GM18519 (cell line): Measurements from ENCODE around the gene ADGRG3.

ENCODE experiments used
- ATAC-seq: cut with Tn5 transposase; IDR thresholded peaks from one replicate; pipeline ENCODE4 v1.9.1; 2021; ENCODE audit warnings: mild to moderate bottlenecking, moderate library complexity; ENCODE audit not compliant: unreplicated experiment, low FRiP score

Gene ADGRG3

DNA sequence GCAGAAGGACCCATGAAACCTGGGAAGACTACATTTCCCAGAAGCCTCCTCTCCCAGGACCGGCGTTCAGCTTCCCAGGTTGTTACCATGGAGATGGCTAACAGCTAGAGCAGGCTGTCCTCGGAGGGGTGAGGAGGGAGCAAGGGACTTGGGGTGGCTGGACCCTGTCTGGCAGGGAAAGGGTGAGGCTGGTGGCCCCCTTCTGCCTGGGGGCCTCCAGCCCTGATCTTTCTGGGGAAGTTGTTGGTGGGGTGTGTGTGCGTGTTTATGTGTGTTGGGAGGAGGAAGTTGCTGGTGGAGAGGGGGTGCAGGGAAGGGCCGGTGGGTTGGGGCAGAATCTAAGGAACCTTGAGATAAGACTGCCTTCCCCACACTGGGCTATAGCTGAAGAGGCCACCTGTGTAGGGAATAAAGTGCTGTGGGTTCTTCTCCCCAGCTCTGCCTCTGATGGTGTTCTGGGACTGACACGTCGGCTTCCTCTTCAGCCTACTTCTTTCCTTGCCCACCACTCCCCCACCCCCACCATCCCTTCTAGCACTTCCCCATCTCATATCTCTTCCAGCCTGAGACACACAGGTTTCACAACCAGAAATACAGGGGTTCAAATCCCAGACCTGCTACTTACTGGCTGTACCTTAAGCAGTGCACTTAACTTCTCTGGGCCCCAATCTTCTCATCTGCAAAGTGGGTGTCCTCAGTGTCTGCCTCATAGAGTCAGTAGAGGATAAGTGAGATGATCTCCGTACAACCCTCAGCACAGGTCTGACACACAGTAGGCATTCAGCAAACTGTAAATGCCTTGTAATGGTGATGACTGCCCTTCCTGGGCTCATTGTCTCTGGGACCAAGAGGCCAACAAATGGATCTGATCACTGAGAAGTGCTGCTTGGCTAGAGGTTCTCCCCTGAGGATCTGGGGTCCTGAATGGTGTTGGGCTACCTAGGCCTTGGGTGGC is 26.9 kb downstream of the ADGRG3 start, which contains the start of gene DRC7:
Gene DRC7, plus strand, starts transcription at position 82 of the 955 bp plus-strand sequence. CDS start 3,144 bp downstream, outside the sequence.
- ATAC-seq, result no peak

DNA sequence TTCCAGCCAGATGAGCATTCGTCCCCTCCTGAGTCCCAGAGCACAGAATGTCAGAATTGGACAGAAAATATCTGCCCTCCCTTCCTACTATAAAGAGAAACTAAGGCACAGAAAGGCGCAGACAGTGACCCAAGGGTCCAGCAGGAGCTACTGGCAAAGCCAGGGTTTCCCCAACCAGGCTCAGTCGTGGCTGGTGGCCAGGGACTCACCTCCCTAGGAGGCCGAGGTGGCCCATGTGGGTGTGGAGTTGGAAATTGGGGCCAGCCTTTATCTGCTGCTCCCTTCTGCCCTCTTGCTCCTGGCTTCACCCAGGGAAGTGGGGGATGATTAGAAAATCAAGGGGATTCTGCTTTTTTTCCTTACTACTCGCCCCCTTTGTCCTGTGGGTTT is 27.6 kb downstream of the ADGRG3 start:
- ATAC-seq, result no peak

DNA sequence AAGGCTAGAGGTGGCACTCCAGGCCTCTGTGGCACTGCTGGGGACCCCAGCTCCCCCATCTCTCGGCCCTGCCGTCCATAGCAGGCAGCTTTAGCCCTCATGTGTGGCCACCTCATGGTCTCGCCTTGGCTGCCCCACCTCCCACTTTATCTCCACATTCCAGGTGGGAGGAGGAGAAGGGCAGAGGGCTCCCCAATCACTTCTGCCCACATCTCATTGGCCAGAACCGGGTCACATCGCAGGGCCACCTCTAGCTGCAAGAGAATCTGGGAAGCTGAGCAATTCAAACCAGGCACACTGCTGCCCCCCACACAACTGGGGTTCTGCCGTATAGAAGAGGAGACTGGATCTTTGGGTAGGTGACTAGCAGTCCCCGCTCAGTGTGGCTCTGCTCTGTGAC is 28.1 kb downstream of the ADGRG3 start:
- no peak for ATAC-seq

DNA sequence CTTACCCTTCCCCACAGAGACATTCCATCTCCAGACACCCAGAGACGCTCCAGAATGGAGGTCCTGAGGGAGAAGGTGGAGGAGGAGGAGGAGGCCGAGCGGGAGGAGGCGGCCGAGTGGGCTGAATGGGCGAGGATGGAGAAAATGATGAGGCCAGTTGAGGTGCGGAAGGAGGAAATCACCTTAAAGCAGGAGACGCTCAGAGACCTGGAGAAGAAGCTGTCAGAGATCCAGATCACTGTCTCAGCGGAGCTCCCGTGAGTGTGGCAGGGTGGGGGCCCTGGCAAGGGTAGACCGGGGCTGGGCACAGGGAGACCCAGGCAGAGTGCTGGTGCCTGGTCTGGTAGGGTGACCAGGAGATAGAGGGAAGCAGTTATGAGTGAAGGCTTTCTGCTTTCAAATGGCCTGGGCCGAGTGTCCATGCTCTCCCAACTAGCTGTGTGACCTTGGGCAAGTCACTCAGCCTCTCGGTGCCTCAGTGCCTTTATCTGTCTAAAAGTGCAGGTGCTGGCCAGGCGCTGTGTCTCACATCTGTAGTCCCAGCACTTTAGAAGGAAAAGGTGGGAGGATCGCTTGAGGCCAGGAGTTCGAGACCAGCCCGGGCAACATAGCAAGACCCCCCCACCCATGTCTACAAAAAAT is 29.9 kb downstream of the ADGRG3 start:
- no peak for ATAC-seq

DNA sequence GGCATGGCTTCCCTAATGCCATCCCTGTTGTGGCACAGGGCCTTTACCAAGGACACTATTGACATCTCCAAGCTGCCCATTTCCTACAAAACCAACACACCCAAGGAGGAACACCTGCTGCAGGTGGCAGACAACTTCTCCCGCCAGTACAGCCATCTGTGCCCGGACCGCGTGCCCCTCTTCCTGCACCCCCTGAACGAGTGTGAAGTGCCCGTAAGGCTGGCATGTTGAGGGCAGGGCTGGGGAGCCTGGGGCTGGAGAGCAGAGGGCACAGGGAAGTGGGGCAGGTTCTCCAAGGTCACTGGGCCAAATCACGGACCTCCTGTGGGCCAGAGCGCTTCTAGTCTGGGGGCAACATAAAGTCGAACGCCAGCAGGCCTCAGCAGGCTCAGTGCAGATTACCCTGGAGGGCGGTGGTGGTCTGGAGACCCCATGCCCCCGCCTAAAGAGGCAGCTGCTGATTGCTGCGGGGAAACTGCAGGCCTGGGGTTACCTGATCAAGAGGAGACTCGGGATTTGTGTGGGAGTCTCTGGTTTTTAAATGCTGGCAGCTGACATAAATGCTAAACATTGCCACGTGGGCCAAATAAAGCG is 30.8 kb downstream of the ADGRG3 start:
- ATAC-seq, result no peak

DNA sequence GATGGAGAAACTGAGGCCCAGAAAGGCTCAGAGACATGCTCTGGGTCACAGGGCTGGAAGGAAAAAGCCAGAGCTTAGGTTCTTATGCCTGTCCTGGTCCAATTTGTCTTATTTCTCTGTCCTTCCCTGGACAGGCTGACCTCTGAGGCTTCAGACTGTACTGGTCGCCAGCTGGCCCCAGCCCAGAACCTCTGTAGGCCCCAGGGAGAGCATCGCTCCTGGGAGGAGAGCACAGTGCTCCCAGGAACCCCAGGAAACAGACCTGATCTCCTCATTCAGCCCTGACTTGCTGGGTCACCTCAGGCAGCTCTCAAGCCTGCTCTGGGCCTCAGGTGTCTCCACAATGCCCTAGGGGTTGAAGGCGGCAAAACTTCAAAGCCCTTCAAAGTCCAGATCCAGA is 31.4 kb downstream of the ADGRG3 start:
- no peak for ATAC-seq

DNA sequence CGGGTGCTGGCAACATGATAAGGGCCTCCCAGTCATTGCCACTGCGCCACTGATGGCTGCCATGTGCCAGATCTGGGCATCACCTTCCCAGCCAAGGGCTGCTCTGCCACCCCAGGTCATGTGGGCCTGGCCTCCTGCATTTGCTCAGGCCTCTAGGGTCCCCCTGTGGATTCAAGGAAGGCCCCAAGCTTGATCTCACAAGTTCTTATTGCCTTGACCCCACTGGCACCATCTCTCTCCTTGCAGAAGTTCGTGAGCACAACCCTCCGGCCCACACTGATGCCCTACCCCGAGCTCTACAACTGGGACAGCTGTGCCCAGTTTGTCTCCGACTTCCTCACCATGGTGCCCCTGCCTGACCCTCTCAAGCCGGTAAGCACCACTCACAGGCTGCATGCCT is 31.8 kb downstream of the ADGRG3 start:
- no peak for ATAC-seq

DNA sequence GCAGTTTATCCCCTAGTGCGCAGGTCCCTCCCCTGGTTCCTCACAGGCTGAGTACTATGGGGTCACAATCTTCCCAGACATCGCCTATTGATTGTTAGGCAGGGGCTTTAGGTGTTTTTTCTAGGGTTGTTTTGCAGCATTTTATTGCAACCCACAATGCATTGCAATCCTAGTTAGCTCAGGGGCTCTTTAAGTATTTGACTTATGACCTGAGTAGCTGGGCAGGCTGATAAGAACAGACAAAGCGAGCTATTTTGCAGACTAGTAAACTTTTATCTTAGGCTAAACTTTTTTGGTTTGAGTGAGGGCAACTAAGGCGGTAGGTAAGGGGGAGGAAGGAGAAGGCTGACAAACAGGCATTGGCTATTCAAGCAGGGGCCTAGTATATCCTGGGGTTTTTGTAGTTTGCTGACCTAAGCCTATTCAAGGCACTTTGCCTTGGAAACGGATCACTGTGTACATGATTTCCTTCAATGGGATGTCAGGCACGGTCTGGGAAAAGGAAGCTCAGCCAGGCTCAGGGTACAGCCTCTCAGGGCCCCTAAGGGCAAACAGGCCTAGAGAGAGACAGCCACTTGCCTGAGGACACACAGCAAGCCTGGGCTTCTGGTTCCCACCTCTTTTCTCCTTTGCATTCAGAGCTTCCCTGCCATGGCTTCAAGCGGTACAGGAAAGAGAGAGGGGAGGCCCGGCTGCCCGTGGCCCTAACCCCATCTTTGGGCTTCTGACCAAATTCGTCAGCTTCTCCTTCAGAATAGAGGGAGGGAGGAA is 32.9 kb downstream of the ADGRG3 start:
- ATAC-seq, result no peak

DNA sequence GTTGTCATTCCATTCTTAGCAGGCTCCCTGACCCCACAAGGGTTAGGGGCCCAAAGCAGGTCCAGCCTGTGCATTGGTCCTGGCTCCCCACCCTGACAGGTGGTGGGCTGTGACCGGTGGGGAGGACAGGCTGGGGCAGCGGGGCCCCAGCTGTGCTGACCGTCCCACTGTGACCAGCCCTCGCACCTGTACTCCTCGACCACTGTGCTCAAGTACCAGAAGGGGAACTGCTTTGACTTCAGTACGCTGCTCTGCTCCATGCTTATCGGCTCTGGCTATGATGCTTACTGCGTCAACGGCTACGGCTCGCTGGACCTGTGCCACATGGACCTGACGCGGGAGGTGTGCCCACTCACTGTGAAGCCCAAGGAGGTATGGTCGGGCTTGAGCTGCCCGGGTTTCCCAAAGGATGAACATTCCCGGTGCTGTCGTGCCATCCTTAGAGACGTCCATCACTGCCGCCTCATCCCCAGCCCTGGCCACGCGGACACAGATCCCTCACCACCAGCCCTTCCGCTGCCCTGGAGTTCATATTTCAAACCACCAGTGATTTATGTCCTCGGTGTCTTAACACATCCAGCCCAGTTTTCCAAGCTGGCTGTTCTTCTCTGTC is 33.8 kb downstream of the ADGRG3 start:
- no peak for ATAC-seq

DNA sequence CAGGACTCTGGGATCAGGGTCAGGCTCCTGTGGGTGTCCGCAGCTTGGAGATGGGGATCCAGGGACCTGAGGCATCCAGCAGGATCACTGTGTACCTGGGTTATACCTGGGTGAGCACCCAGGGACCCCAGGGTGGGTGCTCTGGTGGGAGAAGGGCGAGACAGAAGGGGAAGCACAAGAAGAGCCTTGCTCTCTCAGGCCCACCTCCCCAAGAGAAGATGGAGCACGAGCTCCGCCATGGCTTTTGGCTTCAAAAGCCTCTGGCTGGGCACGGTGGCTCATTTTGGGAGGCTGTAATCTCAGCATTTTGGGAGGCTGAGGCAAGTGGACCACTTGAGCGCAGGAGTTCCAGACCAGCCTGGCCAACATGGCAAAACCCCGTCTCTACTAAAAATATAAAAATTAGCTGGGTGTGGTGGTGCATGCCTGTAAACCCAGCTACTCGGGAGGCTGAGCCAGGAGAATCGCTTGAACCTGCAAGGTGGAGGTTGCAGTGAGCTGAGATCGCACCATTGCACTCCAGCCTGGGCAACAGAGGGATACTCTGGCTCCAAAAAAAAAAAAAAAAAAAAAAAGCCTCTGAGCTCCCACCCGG is 35.4 kb downstream of the ADGRG3 start:
- no peak for ATAC-seq

DNA sequence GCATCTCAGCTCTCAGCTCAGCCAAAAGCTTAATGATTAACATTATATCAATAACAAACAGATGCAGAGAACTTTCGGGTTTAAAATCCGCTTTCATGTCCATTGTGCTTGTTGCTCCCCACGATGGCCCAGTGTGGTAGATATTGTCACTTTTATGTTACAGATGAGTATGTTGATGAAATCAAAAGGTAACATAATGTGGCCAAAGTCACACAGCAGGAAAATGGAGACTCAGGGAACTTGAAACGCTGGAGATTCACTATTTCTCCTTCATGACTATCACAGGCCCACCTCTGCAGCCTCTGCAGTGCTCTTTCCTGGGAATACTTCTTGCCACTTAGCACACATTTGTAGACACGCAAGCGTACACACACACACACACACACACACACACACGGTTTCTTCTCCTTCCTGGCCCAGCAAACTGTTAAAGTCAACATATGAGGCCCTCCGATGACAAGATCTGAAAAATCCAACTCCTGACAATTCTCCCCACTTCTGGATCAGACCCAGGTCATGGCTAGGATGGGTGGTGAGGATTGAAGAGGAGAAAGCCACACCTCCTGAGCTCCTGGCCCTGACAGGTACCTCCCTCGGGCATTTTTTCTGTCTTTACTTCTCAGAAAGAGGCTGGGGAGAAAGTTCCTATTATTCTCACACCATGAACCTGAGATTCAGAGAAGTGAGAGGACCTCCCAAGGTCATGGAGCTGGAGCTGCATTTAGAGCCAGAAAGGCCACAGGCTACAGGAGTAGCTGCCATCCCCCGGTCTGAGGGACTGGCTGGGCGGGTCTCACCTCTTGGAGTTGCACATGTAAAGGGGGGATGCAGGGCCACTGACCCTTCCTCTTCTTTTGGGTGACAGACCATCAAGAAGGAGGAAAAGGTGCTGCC is 36.2 kb downstream of the ADGRG3 start:
- no peak for ATAC-seq

DNA sequence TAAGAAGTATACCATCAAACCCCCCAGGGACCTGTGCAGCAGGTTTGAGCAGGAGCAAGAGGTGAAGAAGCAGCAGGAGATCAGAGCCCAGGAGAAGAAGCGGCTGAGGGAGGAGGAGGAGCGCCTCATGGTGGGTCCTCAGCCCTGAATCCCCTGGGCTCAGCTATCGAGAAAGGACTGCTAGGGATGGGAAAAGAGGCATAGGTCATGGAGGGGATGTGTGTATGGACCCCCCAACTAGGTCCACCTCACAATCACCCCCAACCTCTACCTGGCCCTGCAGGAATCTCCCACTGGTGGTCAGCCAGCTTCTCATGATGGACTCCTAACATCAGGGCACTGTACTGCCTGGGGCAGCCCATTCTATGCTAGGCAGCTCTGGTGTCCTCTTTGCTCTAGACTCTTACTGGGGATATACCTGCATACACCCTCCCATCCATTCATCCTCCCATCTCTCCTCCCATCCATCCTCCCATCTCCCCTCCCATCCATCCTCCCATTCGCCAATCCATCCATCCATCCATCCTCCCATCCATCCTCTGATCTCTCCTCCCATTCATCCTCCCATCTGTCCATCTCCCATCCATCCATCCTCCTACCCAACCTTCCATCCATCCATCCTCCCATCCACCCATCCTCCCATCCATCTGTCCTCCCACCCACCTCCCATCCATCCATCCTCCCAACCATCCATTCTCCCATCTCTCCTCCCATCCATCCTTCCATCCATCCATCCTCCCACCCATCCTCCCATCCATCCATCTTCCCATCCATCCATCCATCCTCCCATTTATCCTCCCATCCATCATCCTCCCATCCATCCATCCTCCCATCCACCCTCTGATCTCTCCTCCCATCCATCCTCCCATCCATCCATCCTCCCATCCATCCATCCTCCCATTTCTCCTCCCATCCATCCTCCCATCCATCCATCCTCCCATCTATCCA is 37.1 kb downstream of the ADGRG3 start:
- ATAC-seq, result no peak

DNA sequence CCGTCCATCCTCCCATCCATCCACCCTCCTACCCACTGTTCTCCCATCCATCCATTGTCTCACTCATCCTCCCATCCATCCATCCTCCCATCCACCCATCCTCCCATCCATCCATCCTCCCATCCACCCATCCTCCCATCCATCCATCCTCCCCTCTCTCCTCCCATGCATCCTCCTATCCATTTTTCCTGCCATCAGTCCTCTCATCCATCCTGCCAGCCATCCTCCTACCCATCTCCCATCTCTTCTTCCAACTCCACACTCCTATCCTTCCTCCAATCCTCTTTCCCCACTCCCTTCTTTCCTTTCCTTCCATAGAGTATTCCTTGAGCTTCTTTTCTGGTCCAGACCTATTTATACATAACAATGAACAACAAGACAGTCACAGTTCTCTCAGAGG is 38.6 kb downstream of the ADGRG3 start:
- ATAC-seq, result no peak

DNA sequence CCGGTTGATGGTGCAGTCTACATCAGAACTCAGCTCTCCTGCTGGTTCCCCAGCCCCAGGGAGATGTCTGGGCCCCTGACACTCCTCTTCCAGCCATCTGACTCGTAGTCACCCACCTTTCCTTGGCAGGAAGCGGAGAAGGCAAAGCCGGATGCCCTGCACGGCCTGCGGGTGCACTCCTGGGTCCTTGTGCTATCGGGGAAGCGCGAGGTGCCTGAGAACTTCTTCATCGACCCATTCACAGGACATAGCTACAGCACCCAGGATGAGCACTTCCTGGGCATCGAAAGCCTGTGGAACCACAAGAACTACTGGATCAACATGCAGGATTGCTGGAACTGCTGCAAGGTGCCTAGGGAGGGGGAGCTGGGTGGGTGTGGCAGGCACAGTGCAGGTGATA is 39.2 kb downstream of the ADGRG3 start:
- no peak for ATAC-seq

DNA sequence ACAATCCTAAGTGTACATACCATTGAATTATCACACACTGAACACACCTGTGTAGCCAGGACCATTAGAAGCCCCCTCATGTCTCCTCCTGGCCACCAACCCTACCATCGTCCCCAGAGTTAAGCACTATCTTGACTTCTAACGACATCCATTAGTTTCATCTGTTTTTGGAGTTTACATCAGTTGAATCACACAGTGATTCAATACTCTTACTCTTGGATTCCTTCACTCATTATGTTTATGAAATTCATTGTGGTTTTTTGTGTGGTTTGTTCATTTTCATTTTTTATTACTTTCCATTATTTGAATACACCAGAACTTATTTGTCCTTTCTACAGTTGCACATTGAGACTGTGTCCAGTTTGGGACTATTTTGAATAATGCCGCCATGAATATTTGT is 40.1 kb downstream of the ADGRG3 start:
- no peak for ATAC-seq

DNA sequence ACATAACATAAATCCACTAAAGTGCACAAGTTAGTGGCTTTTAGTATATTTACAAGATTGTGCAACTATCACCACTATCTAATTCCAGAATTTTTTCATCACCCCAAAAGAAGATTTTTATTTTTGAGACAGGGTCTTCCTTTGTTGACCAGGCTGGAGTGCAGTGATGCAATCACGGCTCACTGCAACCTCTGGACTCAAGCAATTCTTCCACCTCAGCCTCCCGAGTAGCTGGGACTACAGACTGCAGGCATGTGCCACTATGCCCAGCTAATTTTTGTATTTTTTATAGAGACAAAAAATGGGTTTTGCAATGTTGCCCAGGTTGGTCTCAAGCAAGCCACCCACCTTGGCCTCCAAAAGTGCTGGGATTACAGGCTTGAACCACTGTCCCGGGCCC is 41.6 kb downstream of the ADGRG3 start:
- ATAC-seq, result no peak

DNA sequence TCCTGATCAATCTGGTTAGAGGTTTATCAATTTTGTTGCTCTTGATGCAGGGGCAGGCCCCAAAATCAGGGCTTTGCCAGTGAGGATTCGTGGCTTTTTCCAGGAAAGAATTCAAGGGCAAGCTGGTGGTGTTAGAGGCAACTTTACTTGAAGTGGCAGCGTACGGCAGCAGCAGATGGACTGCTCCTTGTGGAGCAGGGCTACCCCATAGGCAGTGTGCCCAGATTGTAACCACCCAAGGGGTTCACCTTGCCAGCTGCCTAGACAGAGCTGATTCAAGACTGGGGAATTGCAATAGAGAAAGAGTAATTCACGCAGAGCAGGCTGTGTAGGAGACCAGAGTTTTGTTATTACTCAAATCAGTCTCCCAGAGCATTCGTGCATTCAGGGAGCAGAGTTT is 43.2 kb downstream of the ADGRG3 start:
- ATAC-seq, result no peak

DNA sequence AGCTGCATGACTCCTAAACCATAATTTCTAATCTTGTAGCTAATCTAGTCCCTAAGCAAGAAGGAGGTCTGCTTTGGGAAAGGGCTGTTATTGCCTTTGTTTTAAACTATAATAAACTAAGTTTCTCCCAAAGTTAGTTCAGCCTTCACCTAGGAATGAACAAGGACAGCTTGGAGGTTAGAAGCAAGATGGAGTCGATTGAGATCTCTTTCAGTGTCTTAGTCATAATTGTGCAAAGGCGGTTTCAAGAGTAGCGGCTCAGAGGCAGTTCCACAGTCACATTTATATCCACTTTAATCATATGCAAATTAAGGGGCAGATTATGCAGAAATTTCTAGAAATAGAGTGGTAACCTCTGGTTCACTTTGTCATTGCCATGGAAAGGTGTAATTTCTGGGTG is 43.9 kb downstream of the ADGRG3 start:
- ATAC-seq, result no peak
